Gastrocnemius medialis (tissue), 4 donors: ENCODE results near the gene GOSR1. TPM values are rescaled to one million over a fixed set of nuclear protein-coding genes. Genes with fewer than 3 reads are reported as not detected.

Source experiments
- ATAC-seq, 2 donors: fragments of 150-250 bp; one replicate each; pipeline ENCODE4 v1.9.1; 2016
- DNase-seq, 2 donors: peaks; one replicate each; pipeline ENCODE4 v3.0.0-alpha.2; 2019
- H3K27ac ChIP-seq, 4 donors: fragments of 200-600 bp; sonication (generic); 1 replicate in 1 of 4; 2 replicates in 3 of 4; pipeline ENCODE4 v1.5.1; 2016 to 2018; ENCODE audit warnings: mild to moderate bottlenecking in 2 of 4, moderate library complexity in 1 of 4
- H3K27me3 ChIP-seq, 3 donors: fragments of 200-600 bp; sonication (generic) in 2 of 3; 1 replicate in 1 of 3; 2 replicates in 2 of 3; pipeline versions ENCODE4 v1.5.1 to v1.6.0; 2016 to 2019; ENCODE audit warnings: mild to moderate bottlenecking in 1 of 3, moderate library complexity in 1 of 3
- H3K36me3 ChIP-seq, 2 donors: fragments of 200-600 bp; sonication (generic) in 1 of 2; one replicate each; pipeline ENCODE4 v1.5.1; 2017 to 2018
- H3K4me1 ChIP-seq, 2 donors: fragments of 200-600 bp; sonication (generic) in 1 of 2; one replicate each; pipeline ENCODE4 v1.5.1; 2016 to 2017; ENCODE audit warnings: mild to moderate bottlenecking in 2 of 2
- H3K4me3 ChIP-seq, 4 donors: fragments of 200-600 bp; sonication (generic) in 3 of 4; 1 replicate in 1 of 4; 2 replicates in 3 of 4; pipeline ENCODE4 v1.5.1; 2016 to 2019; ENCODE audit warnings: mild to moderate bottlenecking in 2 of 4
- H3K9me3 ChIP-seq, 3 donors: fragments of 200-600 bp; sonication (generic) in 2 of 3; 1 replicate in 1 of 3; 2 replicates in 2 of 3; pipeline ENCODE4 v1.5.1; 2016 to 2019
- CTCF ChIP-seq, 5 experiments: fragments of 450-650 bp in 3 of 5; fragments of 200-600 bp in 2 of 5; sonication (generic) in 2 of 5; IDR thresholded peaks in 4 of 5; conservative IDR thresholded peaks in 1 of 5; 1 replicate in 4 of 5; 2 replicates in 1 of 5; pipeline ENCODE4 v1.5.1; 2016 to 2019; ENCODE audit warnings: antibody characterized with exemption in 5 of 5, mild to moderate bottlenecking in 3 of 5, moderate library complexity in 3 of 5
- POLR2A ChIP-seq, 2 donors: fragments of 450-650 bp; IDR thresholded peaks; one replicate each; pipeline ENCODE4 v1.6.1; 2017; ENCODE audit warnings: antibody characterized with exemption in 2 of 2, mild to moderate bottlenecking in 2 of 2, moderate library complexity in 2 of 2
- in situ Hi-C, 4 donors: fragments of 200-750 bp; cut with MboI; loops; one replicate each; pipeline versions ENCODE4 v1.15.0 to v1.8.0; 2017; ENCODE audit warnings: low sequenced_read_pairs in 4 of 4
- intact Hi-C: fragments of 100-400 bp; cut with DNase I; formaldehyde crosslinking; loops from one replicate; pipeline ENCODE4 v1.15.1; 2023; ENCODE audit warnings: low total_unique reads
- total RNA-seq, 4 donors: library from RNA; depleted of rRNA; stranded (reverse); fragments of >200 nt; gene quantifications; one replicate each; pipeline versions ENCODE4 v1.1.0 to v1.2.3, GENCODE V29; 2016

GOSR1 gene
- total RNA-seq, result 10 to 100 TPM; 22.7 to 29.1 (median 25.8) TPM

GRCh38 chr17:30477083-30477773 lies at the start of gene GOSR1:
TSS of gene GOSR1 (plus strand) at chr17:30477408. CDS start at chr17:30477434, 26 bp downstream.
- Histone ChIP-seq H3K36me3 (peaks cover 0 to 27% of the 10 kb centered on the region in 2 donors), H3K27me3 (no peaks in the 10 kb centered on the region), H3K4me3 (peak within 1 kb of the TSS; percentile 74 to 99 (median 88)), H3K27ac (peak within 1 kb of the TSS; percentile 89 to 97 (median 94)), H3K4me1 (peaks cover 18 to 19% of the 10 kb centered on the region in 2 donors), H3K9me3 (no peaks in the 10 kb centered on the region)
- peak; percentile 91 to 93 for DNase-seq
- intact Hi-C loops, result loop anchor here (2.0 to 10.0 kb wide), 4 partner anchors 98 to 1665 kb away; partner anchors contain the start of genes ATAD5, CPD and RHOT1
- ATAC-seq, result peak; percentile 99 to 100
- peak; percentile 36 to 40 for TF ChIP-seq POLR2A (IDR thresholded peaks at IDR 0.05)
- TF ChIP-seq CTCF (IDR thresholded peaks at IDR 0.05 in 4 of 5, conservative IDR thresholded peaks at IDR 0.05 in 1 of 5), result peak; percentile 54 to 83 (median 69)
- in situ Hi-C loops, result no loop called here

GRCh38 chr17:30427611-30428010 lies 49.6 kb upstream of the GOSR1 start:
- Histone ChIP-seq H3K27me3 (no peaks in the 10 kb centered on the region), H3K36me3 (peaks cover 0 to 51% of the 10 kb centered on the region in 2 donors), H3K27ac (no peak overlapping the region), H3K4me3 (no peak overlapping the region), H3K4me1 (peaks cover 0 to 8% of the 10 kb centered on the region in 2 donors), H3K9me3 (no peaks in the 10 kb centered on the region)
- in situ Hi-C loops (no loop called here), intact Hi-C loops (no loop called here)
- DNase-seq (no peak), ATAC-seq (no peak)
- no peak for TF ChIP-seq POLR2A (IDR thresholded peaks at IDR 0.05)
- TF ChIP-seq CTCF (IDR thresholded peaks at IDR 0.05 in 4 of 5, conservative IDR thresholded peaks at IDR 0.05 in 1 of 5), result no peak

- DNase-seq, result no peak
- Histone ChIP-seq H3K4me3 (no peak overlapping the region), H3K4me1 (peaks cover 8 to 19% of the 10 kb centered on the region in 2 donors), H3K9me3 (no peaks in the 10 kb centered on the region), H3K27ac (no peak overlapping the region), H3K36me3 (peaks cover 0 to 37% of the 10 kb centered on the region in 2 donors), H3K27me3 (no peaks in the 10 kb centered on the region)
- in situ Hi-C loops (no loop called here), intact Hi-C loops (no loop called here)
- no peak for ATAC-seq
- no peak for TF ChIP-seq POLR2A (IDR thresholded peaks at IDR 0.05)
- TF ChIP-seq CTCF (IDR thresholded peaks at IDR 0.05 in 4 of 5, conservative IDR thresholded peaks at IDR 0.05 in 1 of 5), result no peak
These were observed 48.1 kb upstream of the GOSR1 start for GRCh38 chr17:30429155-30429554.

GRCh38 chr17:30433514-30433913 lies 43.7 kb upstream of the GOSR1 start:
- peak; percentile 23 to 26 for DNase-seq
- intact Hi-C loops, result no loop called here

More at GRCh38 chr17:30433514-30433913, 43.7 kb upstream of the GOSR1 start:
- no peaks in the 10 kb centered on the region for H3K9me3 ChIP-seq
- peak overlapping the region in 2 of 4 donors; percentile 2 to 34 for H3K27ac ChIP-seq
- peaks cover 0 to 20% of the 10 kb centered on the region in 2 donors for H3K36me3 ChIP-seq
- peaks cover 8 to 20% of the 10 kb centered on the region in 2 donors for H3K4me1 ChIP-seq
- in situ Hi-C loops, result no loop called here
- ATAC-seq, result peak; percentile 93 to 95
- TF ChIP-seq POLR2A (IDR thresholded peaks at IDR 0.05) (no peak), CTCF (IDR thresholded peaks at IDR 0.05 in 4 of 5, conservative IDR thresholded peaks at IDR 0.05 in 1 of 5) (no peak)
- no peak overlapping the region for H3K4me3 ChIP-seq
- no peaks in the 10 kb centered on the region for H3K27me3 ChIP-seq
